HG03571 (cell line): ENCODE measurements around the gene AP2A2.
"Not testable (repeated sequence)": the region's sequence is repeated elsewhere in the genome, so short reads cannot be mapped to it uniquely, and the experiment has no call there.

Experiments used
- ATAC-seq: cut with Tn5 transposase; IDR thresholded peaks from one replicate; pipeline ENCODE4 v1.9.1; 2021; ENCODE audit not compliant: unreplicated experiment

The AP2A2 gene

DNA sequence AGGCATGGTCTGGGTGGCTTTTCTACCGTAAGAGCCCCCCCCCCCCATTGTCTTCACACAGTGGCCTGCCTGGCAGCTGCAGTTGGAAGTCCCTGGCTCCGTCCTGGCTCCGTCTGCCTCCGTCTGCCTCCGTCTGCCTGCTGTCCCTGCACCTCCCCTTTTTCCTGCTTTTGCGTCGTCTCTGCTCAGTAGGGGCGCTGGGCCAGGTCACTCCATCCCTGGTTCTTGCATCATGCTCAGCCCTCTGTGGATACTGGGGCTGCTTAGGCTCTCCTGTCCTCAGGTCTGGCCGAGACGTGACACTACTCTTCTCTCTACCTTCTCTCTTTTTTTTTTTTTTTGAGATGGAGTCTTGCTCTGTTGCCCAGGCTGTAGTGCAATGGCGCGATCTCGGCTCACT, 27.8 kb downstream of the AP2A2 start:
- ATAC-seq: no peak

DNA sequence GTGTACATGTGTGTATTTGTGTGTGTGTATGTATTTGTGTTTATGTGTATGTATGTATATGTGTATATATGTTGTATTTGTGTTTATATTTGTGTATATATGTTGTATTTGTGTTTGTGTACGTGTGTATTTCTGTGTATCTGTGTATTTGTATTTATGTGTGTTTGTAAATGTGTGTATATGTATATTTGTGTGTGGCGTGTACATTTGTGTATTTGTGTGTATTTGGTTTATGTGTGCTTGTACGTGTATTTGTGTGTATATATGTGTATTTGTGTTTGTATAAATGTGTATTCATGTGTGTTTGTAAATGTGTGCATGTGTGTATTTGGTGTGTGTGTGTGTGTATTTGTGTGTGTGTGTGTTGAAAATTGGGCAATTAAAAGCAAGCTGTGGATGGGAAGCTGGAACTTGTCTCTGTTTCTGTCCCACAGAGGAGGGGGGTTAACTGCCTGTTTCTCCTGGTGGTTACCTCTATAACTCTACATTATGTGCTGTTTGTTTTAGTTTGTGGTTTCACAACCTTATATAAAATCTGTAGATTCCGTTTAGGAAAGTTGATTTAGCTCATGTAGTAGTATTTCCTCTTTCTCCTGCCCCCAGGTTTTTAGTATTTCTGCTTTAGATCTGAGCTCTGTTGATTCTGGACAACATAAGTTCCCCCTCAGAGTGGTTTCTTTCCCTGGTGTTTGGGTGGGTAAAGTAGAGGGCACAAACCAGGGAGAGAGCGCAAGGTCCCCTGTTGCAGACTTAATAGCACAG, 28.9 kb downstream of the AP2A2 start:
- no peak for ATAC-seq

DNA sequence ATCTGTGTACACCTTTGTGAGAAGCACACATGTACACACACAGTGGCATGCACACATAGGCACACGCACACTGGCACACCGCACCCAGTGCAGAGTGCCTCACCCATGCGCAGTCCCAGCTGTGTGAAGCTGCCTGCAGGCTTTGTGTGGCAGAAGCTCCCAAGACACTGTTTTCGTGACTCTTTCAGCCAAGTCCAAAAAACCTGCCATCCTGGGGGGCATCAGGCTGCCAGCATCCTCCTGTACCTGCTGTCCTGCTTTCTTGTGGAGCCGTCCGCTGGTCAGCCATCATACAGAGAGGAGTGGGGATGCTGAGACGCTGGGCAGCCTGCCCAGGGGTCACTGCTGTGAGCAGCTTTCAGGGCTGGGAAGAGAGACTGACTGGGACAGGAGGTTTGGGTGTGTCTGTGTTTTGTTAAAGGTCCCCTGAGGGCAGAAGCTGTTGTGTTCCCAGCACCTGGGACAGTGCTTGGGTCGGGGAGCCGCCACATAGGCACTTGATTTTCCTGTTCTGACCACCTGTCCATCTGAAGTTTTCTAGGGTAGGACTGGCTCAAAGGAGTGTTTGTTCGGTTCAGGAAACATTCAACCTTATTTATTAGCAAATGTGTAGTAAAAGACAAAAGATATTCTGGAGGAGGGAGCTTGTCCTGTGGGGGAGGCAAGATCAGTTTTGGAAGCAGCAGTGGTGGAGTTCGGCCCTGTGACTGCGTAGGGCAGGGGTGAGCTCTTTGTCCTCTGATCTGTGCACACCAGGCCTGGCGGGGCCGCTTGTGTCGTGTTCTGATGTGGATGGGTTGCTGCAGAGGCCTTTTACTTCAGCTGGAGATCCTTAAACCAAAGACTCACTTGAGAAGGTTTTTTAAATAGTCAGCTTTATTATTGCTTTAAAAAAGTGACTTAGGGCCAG, 29.7 kb downstream of the AP2A2 start:
- no peak for ATAC-seq

DNA sequence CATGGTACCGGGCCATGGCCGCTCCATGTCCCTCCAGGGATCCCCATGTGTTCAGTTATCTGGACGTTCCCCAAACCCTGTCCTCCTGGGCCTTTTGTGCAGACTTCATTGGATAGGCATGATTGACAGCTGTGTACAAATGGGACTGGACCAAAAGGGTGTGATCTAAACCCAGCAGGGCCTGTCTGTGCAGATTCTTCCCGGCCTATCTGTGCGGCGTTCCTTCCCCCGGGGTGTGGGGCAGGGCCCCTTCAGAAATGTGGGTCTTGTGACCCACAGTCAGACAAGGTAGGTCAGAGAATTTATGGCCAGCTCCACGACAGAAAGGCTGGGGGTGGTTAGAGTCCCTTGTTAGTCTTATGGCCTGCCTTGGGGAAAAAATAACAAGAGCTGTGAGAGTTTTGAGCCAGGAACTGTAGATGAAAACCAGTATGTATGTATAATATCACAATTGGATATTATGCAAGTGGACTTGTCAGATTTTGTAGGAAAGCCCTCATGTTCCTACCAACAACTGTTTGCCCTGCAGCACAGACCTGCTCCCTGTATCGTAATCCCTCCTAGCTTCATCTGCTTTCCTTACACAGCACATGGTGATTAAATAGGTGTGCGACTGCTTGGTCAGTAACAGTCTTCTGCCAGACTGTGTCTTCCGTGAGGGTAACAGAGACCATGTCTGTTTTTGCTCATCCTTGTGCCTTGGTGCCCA, 31.7 kb downstream of the AP2A2 start:
- ATAC-seq: no peak

DNA sequence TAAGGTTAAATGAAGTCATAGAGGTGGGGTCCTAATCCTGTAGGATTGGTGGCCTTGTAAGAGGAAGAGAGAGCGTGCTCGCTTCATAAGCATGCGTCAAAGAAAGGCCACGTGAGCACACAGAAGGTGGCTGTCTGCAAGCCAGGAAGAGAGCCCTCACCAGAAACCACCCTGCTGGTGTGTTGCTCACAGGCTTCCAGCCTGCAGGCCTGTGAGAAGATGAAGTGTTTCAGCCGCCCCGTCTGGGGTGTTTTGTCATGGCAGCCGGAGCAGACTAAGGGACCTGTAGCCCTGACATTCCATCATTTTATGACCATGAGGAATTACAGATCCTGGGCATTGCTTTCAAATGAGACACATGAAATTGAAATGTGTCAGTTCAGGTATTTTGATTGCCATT, 32.4 kb downstream of the AP2A2 start:
- ATAC-seq: no peak

DNA sequence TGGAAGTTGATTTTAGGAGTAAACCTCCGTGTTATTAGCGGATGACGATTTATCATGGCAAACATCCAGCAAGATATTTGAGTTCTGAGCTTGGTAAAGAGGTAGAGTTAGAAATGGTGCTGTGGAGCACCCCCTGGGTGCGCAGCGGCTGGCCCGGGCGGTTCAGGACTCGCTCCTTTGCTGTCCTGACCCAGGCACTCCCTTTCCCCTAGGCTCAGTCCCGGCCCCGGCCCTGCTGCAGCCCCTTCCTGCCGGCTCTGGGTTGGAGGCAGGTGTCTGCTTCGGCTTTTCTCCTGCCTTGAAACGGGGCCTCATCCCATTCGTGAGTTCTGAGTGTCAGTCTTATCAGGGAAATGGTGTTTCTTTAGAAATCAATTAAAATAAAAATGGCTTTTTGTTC, 33.4 kb downstream of the AP2A2 start:
- ATAC-seq: no peak

DNA sequence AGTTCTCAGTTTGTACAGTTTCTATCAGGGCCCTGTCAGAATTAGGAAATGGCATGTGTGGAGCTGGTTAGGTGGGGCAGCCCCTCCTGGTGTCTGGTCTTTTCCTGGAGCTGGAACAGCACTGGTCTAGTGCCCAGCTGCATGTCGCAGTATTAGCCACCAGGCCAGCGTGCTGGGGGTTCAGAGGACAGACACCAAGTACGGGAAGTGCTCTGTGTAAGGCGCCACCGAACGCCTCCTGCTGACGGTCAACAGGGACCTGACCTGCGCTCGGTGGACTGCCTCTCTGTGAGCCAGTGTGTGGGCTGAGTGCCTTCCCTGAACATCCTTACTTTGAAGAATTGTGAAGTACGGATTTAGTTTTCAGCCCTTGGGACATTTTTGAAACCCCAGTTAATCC, 33.9 kb downstream of the AP2A2 start:
- no peak for ATAC-seq

DNA sequence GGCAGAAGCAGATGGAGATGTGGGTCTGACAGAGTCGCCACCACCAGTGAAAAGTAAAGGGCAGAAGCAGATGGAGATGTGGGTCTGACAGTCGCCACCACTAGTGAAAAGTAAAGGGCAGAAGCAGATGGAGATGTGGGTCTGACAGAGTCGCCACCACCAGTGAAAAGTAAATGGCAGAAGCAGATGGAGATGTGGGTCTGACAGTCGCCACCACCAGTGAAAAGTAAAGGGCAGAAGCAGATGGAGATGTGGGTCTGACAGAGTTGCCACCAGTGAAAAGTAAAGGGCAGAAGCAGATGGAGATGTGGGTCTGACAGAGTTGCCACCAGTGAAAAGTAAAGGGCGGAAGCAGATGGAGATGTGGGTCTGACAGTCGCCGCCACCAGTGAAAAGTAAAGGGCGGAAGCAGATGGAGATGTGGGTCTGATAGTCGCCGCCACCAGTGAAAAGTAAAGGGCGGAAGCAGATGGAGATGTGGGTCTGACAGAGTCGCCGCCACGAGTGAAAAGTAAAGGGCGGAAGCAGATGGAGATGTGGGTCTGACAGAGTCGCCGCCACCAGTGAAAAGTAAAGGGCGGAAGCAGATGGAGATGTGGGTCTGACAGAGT, 35.7 kb downstream of the AP2A2 start:
- ATAC-seq: not testable (repeated sequence)

DNA sequence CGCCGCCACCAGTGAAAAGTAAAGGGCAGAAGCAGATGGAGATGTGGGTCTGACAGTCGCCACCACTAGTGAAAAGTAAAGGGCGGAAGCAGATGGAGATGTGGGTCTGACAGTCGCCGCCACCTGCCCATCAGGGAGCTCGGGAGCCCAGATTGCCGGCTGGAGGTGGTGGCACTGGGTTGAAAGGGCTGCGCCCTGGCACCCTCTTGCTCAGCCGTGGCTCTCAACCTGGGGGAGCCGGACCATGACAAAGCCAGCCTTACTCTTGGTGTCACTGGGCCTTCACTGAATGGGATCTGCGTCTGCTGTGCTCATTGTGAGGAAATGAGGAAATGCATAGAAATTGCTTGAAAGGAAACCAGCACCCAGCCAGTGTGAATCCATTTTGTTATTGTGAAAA, 36.3 kb downstream of the AP2A2 start:
- no peak for ATAC-seq

DNA sequence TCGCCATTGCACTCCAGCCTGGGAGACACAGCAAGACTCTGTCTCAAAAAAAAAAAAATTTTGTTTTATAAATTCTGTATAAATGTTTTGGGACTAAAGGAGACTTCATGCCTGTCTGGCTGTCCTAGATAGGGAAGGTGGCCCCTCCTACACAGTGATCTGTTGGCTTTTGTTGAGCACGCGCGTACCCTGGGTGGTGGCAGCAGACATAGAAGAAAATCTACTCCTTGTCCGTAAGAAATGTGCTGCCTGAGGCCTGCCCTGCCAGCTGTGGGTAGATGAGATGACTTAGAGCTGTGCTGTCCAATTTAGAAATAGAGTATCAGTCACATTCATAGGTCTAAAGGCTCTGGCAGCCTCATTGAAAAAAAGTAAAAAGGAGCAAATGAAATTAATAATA, 37.0 kb downstream of the AP2A2 start:
- ATAC-seq: no peak

DNA sequence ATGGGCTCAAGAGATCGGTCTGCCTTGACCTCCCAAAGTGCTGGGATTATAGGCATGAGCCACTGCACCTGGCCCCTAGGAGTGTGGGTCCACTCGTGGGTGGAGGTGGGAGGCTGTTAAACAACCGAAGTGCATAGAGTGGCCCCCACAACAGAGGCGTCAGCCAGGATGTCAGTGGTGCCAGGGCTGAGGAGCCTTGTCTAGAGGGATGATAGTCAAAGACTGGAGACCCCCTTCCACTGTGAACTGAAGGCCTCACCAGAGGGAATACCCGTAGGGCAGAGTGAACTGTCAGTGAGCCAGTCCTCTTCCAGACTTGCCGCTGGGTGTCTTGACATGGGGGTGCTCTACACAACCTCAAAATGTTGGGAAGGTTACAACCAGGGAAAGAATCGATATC, 38.2 kb downstream of the AP2A2 start:
- ATAC-seq: no peak

DNA sequence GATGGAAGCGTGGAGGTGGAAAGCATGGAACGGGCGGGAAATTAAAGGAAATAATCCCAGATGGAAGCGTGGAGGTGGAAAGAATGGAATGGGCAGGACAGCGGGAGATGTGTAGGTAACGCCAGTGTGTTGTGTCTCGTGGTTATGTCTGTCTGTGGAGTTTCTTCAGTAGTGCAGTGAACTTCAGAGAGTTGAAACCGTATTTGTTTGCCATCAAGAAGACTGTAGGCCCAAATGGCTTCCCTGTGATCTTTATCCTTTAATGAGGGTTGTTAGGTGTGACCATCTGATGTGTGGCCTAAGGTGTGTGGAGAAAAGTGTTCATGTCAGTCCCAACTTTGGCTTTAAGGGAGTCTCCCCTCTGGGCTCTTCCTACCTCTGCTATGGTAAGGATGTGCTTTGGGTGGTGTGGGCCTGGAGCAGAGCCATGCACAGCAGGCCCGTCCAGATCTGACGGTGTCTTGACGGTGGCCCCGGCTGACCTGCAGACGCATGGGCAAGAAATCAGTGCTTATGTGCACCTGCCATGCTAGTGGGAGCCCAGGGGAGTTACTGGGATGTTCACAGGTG, 39.6 kb downstream of the AP2A2 start:
- ATAC-seq: no peak

DNA sequence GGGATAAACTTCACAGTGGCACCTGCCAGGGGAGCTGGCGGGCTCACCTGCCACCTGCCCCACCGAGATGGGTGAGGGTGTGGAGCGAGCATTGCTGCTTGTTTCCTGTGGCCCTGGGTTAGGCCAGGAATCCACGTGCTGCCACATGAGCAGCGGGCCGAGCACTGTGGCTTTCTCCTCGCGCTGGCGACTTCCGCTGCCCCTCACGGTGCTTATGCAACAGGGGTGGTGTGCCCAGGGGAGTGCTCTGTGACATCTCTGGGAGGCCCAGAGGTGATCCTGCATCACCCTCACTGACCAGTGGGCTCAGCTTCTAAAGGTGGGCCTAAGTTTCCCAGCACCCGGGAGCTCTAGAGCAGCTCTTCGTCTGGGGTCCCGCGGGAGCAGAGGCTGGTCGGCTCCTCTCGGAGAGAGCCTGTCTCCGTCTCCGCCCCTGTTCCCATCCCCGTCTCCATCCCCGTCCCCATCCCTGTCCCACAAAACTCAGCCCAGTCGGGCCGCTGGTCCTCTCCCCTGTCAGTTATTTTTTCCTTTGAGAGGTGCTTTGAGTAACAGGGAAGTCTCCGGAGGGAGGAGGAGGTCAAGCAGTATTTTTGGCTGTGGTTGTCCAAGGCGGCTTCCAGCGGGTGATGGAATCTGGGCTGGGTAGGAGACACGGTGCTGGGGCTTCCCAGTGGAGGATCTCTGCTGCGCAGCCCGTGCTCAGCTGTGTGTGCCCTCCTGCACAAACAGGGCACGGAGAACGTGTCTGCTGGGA, 42.5 kb downstream of the AP2A2 start:
- ATAC-seq: no peak

DNA sequence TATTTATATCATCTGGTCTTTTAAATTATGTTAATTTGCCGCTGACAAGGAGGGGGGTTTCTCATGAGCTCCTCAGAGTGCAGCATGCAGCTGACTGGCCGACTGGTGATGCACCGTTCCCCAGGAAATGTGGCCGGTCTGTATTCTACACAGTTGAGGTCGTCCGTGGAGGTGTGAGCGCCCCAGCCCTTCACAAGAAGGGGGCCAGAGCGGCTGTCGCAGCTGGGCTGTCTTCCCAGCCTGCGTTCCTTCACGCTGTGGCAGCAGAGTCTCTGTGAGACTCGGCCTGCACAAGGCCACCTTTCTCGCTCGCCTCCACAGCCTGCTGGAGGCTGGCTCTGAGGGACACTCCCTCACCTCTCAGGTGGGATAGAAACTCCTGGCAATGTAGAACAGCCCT, 43.2 kb downstream of the AP2A2 start:
- no peak for ATAC-seq

DNA sequence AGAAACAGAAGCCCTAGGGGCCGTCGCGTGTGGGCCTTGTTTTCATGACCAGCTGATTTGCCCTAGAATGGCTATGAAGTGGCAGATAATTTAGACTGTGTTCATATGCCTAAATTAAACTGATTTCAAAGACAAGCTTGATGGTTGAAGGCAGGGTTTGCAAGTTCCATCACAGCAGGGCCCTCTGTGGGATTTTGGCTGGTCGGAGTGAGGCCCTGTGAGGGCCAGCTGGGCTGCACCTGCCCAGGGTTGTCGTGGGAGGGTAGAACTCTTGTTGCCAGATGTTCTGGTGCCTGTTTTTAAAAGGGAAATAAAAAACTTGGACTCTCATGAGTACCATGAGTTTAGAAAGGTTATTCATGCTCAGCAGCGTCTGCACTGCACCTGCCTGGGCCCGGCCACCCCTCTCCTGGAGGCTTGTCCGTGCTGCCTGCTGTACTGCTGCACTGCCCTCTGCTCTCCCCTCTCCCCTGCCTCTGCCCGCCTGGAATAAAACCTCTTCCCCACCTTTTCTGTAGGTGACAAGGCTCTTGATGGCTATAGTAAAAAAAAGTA, 44.1 kb downstream of the AP2A2 start:
- ATAC-seq: no peak

DNA sequence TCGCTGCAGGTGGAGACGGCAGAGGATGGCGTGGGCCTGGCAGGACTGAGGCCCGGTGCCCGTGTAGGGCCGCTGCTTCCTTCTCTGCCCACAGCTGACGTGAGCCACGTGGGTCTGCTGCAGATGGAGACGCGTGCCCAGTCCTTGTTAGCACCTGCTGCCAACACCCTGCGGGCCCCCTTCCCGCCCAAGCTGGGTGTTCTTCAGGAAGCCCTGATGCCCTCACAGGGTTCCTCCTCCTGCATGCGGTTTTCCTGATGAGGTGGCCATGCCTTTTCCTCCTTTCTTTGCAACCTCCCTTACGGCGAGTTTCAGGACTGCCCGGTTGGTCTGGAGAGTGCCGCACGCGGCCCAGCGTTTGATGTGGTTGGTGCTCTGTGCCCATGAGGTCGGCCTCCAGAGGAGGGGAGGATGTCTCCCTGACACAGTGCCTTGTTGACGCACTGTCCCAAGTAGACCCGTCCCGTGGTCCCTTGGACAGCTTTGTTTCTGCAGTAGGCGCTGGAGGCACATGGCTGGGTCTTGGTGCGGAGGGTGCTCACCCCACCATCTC, 44.7 kb downstream of the AP2A2 start:
- ATAC-seq: no peak

DNA sequence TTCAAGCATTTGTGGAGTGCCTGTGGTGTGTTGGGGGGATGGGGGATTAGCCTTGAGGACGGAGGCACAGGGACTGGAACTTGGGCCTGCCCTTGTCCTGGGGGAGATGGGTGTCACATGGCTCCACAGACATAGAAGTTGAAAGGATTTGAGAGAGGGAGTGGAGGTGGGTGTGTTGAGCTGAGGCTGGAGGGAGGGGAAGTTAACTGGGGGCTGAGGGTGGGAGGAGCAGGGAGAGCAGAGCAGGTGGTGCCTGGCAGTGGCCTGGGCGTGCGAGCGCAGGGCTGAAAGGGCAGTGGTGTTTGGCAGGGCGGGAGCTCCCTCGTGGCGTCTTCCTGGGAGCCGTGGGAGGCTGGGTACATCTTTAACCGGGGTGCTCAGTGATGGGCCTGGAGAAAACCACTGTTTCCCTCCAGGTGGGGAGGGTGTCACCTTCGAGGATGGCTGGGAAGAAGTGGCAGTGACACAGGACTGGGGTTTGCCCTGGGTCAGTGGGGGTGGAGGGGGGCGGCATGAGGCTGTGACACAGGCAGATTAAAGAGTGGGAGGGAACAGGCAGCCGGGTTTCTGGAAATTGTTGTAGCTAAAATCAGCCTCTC, 45.5 kb downstream of the AP2A2 start:
- ATAC-seq: no peak

DNA sequence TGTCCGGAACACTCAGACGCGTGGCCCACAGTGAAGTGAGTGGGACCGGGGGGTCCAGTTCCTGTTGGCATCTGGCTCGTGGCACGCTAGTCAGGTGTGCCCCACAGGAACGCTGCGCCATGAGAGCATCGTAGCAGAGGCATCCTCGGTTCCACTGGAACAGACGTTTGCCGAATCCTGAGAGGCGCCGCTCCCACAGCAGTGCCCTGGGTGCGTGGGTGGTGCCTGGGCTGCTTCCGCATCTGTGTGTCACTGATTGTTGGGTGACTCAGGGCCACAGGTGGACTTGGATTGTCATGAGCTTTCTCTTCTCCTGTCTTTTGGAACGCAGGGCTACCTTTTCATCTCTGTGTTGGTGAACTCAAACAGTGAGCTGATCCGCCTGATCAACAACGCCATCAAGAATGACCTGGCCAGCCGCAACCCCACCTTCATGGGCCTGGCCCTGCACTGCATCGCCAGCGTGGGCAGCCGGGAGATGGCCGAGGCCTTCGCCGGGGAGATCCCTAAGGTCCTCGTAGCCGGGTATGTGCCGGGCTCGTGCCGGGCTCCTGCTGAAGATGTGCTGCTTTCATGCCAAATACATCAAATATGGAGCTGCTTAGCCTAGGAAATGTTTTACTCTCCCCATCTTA, 46.2 kb downstream of the AP2A2 start:
- ATAC-seq: no peak
